Measurements from ENCODE around the gene SPOCD1.

SPOCD1 gene

DNA sequence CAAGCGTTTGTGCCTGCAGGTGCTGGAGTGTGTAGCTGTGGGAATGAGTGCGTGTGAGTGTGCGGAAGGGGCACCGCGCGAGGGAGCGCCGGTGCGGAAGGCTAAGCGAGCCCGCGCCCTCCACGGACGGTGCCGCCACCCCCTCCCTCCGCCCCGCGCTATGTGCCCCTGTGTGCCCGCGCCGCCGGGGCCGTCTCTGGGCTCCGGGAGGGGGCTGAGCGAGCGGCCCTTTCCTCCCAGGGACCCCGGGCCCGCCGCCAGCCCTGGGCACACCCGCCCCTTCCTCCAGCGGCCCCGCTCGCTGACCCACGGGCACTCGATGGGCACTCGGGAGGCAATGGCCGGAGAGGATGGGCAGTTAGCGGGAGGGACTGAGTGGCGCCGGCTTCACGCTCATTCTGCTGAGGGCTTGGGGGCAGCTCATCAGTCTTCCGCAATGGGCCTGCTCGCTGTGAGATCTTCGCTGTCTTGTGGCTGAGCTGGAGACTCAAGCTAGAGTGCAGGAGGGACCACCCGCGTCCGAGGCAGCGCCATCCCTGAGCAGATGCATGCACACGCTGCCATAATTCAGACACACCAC is 43.1 kb downstream of the SPOCD1 start:
- Histone ChIP-seq H3K27me3 (ENCODE audit: control insufficient read depth, insufficient read depth, low read length) (peaks cover 52% of the 10 kb centered on the region), H3K9ac (ENCODE audit: low read depth, low read length) (no peak overlapping the region), H3K9me3 (ENCODE audit: control insufficient read depth, insufficient read depth, low read length) (no peaks in the 10 kb centered on the region), H3K4me1 (ENCODE audit: control insufficient read depth, insufficient read depth, low read length) (peaks cover 6% of the 10 kb centered on the region), H3K36me3 (ENCODE audit: control insufficient read depth, insufficient read depth, low read length) (no peaks in the 10 kb centered on the region), H3K4me3 (ENCODE audit: low read depth, low read length) (peak overlapping the region; percentile 48)

DNA sequence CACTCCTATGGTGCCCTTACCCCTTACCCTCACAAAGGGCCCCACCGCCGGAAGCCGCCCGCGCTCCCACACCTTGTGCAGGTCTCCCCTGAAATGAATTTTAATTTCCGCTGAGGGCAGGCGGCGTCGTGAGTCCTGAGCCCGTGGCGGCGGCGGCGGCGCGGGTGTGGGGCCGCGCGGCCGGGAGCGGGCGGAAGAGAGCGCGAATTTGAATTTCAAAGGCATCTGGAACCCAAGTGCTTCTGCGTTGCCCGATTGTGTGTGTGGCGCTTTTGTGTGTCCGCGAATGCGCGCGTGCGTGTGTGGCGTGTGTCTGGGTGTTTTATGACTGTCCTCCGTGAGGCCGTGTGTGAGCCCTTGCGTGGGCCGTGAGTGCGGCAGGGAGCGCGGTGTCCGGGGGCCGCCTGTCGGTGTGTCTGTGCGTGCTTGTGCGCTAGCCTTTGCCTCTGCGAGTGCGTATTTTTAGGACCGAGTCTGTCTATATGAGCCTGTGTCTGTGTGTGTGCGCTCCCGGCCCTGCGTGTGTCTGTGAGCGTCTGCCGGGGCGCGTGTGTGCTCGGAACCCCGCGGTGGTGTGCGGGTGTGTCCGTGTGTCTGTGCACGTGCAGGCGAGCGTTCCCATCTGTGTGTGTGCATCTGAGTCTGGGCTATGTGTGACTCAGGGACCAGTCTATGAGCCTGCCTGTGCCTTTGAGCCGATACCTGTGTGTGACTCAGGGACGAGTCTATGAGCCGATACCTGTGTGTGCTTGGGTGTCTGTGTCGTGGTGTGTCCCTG is 43.7 kb downstream of the SPOCD1 start:
- Histone ChIP-seq H3K9me3 (ENCODE audit: control insufficient read depth, insufficient read depth, low read length) (no peaks in the 10 kb centered on the region), H3K9ac (ENCODE audit: low read depth, low read length) (peak overlapping the region; percentile 40), H3K27me3 (ENCODE audit: control insufficient read depth, insufficient read depth, low read length) (peaks cover 52% of the 10 kb centered on the region), H3K36me3 (ENCODE audit: control insufficient read depth, insufficient read depth, low read length) (no peaks in the 10 kb centered on the region), H3K4me1 (ENCODE audit: control insufficient read depth, insufficient read depth, low read length) (peaks cover 6% of the 10 kb centered on the region), H3K4me3 (ENCODE audit: low read depth, low read length) (peak overlapping the region; percentile 48)

DNA sequence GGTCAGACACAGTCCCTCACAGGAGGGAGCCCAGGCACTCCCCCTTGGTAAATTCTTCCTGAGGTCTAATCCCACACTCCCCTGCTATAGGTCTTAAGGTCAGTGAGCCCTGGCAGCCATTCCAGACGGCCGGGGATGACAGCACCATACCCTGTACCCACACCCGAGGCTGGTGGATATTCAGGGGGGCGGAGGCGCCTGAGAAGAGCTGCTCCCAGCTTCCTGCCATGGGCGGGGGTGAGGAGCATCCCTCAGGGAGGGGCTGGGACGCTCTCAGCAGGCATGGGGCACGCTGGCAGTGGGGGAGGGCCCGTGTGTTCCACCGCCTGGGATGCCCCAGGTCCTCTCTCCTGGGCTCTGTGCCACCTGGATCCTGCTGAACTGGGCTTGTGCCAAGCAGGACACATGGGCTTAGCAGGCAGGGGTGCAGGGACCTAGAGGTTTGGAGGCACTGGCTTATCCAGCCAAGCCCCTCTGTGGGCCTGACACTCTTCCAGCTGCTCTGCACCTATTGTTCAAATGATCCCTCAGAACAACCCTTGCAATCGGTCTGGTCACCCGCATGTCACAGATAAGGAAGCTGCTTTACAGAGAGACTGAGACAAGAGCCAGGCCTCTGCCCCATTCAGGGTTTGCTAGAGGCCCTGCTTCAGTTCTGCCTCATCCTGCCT is 46.0 kb downstream of the SPOCD1 start:
- H3K9ac ChIP-seq (ENCODE audit: low read depth, low read length) = no peak overlapping the region
- H3K4me1 ChIP-seq (ENCODE audit: control insufficient read depth, insufficient read depth, low read length) = peaks cover 10% of the 10 kb centered on the region
- H3K36me3 ChIP-seq (ENCODE audit: control insufficient read depth, insufficient read depth, low read length) = no peaks in the 10 kb centered on the region
- no peaks in the 10 kb centered on the region for H3K9me3 ChIP-seq (ENCODE audit: control insufficient read depth, insufficient read depth, low read length)
- no peak overlapping the region for H3K4me3 ChIP-seq (ENCODE audit: low read depth, low read length)
- H3K27me3 ChIP-seq (ENCODE audit: control insufficient read depth, insufficient read depth, low read length) = peaks cover 48% of the 10 kb centered on the region

DNA sequence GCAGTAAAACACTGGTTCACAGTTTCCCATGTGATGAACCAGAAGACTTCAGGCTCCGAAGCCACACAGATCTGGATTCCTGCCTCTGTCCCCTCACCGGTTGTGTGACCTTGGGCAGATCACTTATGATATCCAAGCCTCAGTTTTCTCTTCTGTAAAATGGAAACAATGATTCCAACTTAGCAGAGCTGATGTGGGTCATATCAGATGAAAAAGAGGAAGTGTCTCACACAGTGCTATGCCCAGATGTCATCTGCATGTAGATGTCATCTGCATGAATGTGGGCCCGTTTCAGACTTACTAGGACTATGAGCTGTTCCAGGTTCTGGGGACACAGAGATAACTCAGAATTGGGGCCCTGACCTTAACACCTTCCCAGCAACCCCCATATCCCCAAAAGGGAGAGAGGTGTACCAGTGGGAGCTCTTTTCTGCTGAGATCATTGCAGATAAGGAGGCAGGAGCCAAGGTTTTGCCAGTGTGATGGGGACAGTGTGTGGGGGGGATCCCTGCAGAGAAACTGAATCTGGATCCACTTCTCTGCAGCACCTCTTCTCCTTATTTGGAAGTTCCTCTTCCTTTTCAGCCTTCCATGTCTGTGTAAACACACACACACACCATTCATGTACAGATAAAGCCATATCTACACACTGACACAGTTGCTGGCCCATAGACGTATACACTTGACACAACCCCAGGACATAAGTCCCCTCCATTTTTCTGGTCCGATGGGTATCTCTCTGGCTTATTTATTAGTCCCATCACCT is 46.7 kb downstream of the SPOCD1 start:
- Histone ChIP-seq H3K27me3 (ENCODE audit: control insufficient read depth, insufficient read depth, low read length) (peaks cover 45% of the 10 kb centered on the region), H3K4me1 (ENCODE audit: control insufficient read depth, insufficient read depth, low read length) (peaks cover 14% of the 10 kb centered on the region), H3K4me3 (ENCODE audit: low read depth, low read length) (no peak overlapping the region)

DNA sequence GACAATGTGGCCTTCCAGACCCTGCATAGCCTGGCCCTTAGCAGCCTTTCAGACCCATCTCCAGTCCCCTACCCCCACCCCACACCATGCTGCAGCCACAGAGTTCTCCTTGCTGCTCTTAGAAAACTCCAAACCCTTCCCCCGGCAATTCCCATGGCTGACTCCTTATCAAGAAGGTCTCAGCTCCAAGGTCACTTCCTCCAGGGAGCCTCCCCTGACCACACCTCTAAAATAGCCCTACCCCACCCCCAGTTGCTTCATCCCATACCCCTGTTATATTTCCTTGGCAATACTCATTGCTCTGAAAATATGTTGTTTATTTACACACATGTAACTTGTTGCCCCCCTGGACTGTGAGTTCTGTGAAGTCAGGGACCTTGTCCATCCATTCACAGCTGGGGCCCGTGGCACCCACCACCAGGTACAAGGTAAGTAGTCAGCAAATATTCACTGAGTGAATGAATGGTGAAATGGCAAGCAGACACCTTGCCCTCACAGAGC is 47.4 kb downstream of the SPOCD1 start:
- Histone ChIP-seq H3K9me3 (ENCODE audit: control insufficient read depth, insufficient read depth, low read length) (no peaks in the 10 kb centered on the region), H3K36me3 (ENCODE audit: control insufficient read depth, insufficient read depth, low read length) (no peaks in the 10 kb centered on the region), H3K4me3 (ENCODE audit: low read depth, low read length) (no peak overlapping the region), H3K27me3 (ENCODE audit: control insufficient read depth, insufficient read depth, low read length) (peaks cover 38% of the 10 kb centered on the region), H3K4me1 (ENCODE audit: control insufficient read depth, insufficient read depth, low read length) (peaks cover 14% of the 10 kb centered on the region), H3K9ac (ENCODE audit: low read depth, low read length) (no peak overlapping the region)

More for the DNA sequence above, 46.7 kb downstream of the SPOCD1 start:
- no peak overlapping the region for H3K9ac ChIP-seq (ENCODE audit: low read depth, low read length)
- H3K36me3 ChIP-seq (ENCODE audit: control insufficient read depth, insufficient read depth, low read length) = no peaks in the 10 kb centered on the region
- no peaks in the 10 kb centered on the region for H3K9me3 ChIP-seq (ENCODE audit: control insufficient read depth, insufficient read depth, low read length)

DNA sequence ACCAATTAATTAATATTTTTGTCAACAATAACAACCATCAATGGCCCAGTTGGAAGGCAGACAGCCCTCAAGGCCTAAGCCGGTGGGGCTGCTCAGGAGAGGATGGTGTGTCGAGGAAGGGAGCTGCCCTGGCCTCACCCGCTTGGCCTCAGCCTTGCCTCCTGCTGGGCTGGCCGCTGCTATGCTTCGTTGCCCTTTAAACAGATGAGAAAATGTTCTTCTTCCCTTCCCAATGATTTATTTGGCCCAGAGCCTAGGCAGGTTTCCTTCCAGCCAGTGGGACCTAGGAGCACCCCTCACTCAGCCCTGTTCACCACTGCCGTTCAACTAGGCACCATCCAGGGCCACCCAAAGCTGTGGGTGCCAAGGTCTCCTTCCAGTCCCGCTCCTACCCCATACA is 48.6 kb downstream of the SPOCD1 start:
- no peaks in the 10 kb centered on the region for H3K9me3 ChIP-seq (ENCODE audit: control insufficient read depth, insufficient read depth, low read length)
- H3K4me1 ChIP-seq (ENCODE audit: control insufficient read depth, insufficient read depth, low read length) = peaks cover 15% of the 10 kb centered on the region
- H3K36me3 ChIP-seq (ENCODE audit: control insufficient read depth, insufficient read depth, low read length) = no peaks in the 10 kb centered on the region
- no peak overlapping the region for H3K9ac ChIP-seq (ENCODE audit: low read depth, low read length)
- peaks cover 31% of the 10 kb centered on the region for H3K27me3 ChIP-seq (ENCODE audit: control insufficient read depth, insufficient read depth, low read length)
- no peak overlapping the region for H3K4me3 ChIP-seq (ENCODE audit: low read depth, low read length)

DNA sequence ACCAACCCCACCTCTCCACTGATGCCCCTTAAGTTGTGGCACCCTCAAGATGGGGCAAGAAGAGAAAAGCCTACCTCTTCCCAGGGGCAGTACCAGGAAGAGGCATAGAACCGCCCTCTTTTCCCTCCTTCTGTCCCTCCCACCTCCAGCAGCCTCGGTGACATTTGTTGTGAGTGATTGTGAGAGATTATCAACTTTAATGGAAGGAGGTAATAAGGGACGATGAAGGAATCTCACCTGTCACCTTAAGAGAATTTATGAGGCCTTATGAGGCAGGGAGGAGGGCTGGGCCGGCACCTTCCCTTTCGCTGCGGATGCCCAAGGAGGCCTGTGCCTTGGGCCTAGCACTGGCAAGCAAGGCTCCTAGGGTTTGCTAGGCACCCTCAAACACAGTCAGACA is 50.3 kb downstream of the SPOCD1 start:
- no peaks in the 10 kb centered on the region for H3K9me3 ChIP-seq (ENCODE audit: control insufficient read depth, insufficient read depth, low read length)
- H3K4me1 ChIP-seq (ENCODE audit: control insufficient read depth, insufficient read depth, low read length) = peaks cover 25% of the 10 kb centered on the region
- no peak overlapping the region for H3K4me3 ChIP-seq (ENCODE audit: low read depth, low read length)
- H3K36me3 ChIP-seq (ENCODE audit: control insufficient read depth, insufficient read depth, low read length) = no peaks in the 10 kb centered on the region
- H3K9ac ChIP-seq (ENCODE audit: low read depth, low read length) = no peak overlapping the region
- peaks cover 21% of the 10 kb centered on the region for H3K27me3 ChIP-seq (ENCODE audit: control insufficient read depth, insufficient read depth, low read length)

DNA sequence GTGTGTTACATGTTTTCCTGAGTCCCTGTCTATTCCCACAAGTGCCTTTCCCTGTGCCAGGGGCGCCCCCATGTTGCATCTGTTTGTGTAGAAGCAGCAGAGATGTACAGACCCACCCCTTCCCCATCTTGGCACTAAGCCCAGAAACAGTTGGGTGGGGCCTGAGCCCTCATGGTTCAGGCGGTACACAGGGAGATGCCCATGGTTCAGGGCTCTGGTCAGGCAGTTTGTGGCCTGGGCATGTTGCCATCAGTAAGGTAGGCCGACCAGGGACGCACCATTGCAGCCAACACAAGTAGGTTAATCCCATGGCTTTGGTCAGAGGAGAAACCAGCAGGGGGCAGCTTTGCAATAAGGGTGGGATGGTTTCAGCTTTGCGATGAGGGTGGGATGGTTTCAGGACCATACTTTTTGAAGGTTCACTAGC is 50.8 kb downstream of the SPOCD1 start:
- no peak overlapping the region for H3K9ac ChIP-seq (ENCODE audit: low read depth, low read length)
- no peaks in the 10 kb centered on the region for H3K36me3 ChIP-seq (ENCODE audit: control insufficient read depth, insufficient read depth, low read length)
- H3K4me1 ChIP-seq (ENCODE audit: control insufficient read depth, insufficient read depth, low read length) = peaks cover 23% of the 10 kb centered on the region
- no peaks in the 10 kb centered on the region for H3K9me3 ChIP-seq (ENCODE audit: control insufficient read depth, insufficient read depth, low read length)
- H3K27me3 ChIP-seq (ENCODE audit: control insufficient read depth, insufficient read depth, low read length) = peaks cover 18% of the 10 kb centered on the region
- H3K4me3 ChIP-seq (ENCODE audit: low read depth, low read length) = peak overlapping the region; percentile 36

DNA sequence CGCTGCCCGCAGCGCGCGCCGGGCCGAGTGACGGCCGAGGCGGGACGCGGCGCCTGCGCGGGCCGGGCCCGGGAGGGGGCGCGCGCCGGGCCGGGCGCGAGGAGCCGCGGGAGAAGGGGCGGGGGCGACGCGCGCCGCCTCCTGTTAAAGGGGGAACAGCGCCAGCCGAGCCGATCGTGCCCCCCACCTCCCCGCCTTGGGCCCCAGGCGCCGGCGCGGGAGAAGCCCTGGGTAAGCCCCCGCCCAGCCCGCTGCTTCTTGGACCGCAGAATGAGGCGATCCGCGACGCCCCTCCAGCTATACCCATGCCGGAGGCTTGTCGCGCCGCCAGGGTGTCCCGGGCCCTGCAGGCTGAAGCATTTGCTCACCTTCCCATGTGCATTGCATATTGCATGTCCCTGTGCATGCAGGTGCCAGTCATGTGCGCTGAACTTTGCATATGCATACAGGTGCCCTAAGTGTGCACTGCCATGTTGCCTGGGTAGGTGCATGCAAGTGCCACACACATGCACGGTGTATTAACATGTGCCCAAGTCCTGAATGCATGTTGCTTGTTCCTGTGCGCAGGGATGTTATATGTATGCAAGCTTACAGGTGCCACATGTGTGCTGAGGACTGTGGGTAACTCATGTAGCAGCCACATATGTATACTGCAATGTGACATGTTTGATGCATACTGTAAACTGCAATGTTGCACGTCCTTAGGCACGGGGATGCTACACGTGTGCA is 51.3 kb downstream of the SPOCD1 start, which contains the start of gene ADGRB2:
TSS of gene ADGRB2 (minus strand) at position 29 of the 729 bp plus-strand sequence. CDS start 7,119 bp downstream, outside the sequence.
- Histone ChIP-seq H3K4me3 (ENCODE audit: low read depth, low read length) (peak within 1 kb of the TSS; percentile 81), H3K9ac (ENCODE audit: low read depth, low read length) (no peak within 1 kb of the TSS), H3K4me1 (ENCODE audit: control insufficient read depth, insufficient read depth, low read length) (peaks cover 27% of the 10 kb centered on the region), H3K36me3 (ENCODE audit: control insufficient read depth, insufficient read depth, low read length) (no peaks in the 10 kb centered on the region), H3K27me3 (ENCODE audit: control insufficient read depth, insufficient read depth, low read length) (peaks cover 15% of the 10 kb centered on the region), H3K9me3 (ENCODE audit: control insufficient read depth, insufficient read depth, low read length) (no peaks in the 10 kb centered on the region)

DNA sequence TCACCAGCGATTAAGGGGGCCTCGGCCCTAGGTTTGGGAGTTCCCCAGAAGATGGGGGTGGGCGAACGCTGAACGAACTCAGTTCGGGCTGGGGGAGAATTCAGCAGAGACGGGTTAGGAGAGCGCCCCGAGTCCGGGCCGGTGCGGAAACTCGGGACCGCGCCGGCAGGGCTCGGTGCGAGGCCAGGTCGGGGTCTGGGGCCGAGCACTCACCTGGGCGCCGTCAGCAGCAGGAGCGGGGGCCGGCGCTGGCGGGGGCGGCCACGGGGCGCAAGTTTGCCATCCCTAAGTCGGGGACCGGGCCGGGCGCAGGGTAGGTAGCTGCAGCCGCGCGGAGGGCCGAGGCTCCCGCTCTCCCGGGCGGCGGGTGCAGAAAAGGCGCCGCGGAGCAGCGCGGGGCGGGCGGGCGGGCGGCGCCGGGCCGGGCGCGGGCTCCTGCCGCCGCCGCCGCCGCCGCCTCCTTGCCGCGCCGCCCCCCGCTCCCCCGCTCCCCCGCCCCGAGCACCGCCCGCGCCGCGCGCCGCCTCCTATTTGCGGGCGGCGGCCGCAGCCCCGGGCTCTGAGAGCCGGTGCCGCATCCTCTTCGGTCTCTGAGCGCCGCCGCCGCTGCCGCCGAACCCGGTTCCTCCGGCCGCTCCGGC is 52.0 kb downstream of the SPOCD1 start:
- Histone ChIP-seq H3K4me1 (ENCODE audit: control insufficient read depth, insufficient read depth, low read length) (peaks cover 29% of the 10 kb centered on the region), H3K9me3 (ENCODE audit: control insufficient read depth, insufficient read depth, low read length) (no peaks in the 10 kb centered on the region), H3K27me3 (ENCODE audit: control insufficient read depth, insufficient read depth, low read length) (peaks cover 15% of the 10 kb centered on the region), H3K9ac (ENCODE audit: low read depth, low read length) (no peak overlapping the region), H3K36me3 (ENCODE audit: control insufficient read depth, insufficient read depth, low read length) (no peaks in the 10 kb centered on the region), H3K4me3 (ENCODE audit: low read depth, low read length) (peak overlapping the region; percentile 81)
